ENCODE measurements around the gene SDF4. TPM values are rescaled to one million over a fixed set of nuclear protein-coding genes. Genes with fewer than 3 reads are reported as not detected.

SDF4 gene
- total and polyA plus RNA-seq, 2 of the 8 experiments (the other 6 are each of a cell fraction or from before 2014, with no cell fraction given), result 45.5 to 75.6 TPM

GRCh38 chr1:1213345-1214265 lies 18.2 kb downstream of the SDF4 start, which contains the start of gene TNFRSF4 (continued):
- no peak for TF ChIP-seq CHD7 (IDR thresholded peaks at IDR 0.05; ENCODE audit: insufficient replicate concordance, low read length)
- TF ChIP-seq SP1 (IDR thresholded peaks at IDR 0.05; ENCODE audit: low read depth, low read length), result no peak
- no peak for TF ChIP-seq SIX5 (IDR thresholded peaks at IDR 0.05; ENCODE audit: low read depth, low read length)
- TF ChIP-seq TEAD4 (IDR thresholded peaks at IDR 0.05; ENCODE audit: low read depth, low read length), result no peak
- no peak for TF ChIP-seq SAP30 (IDR thresholded peaks at IDR 0.05; ENCODE audit: insufficient read depth, insufficient replicate concordance, low read length)
- TF ChIP-seq FOSL1 (IDR thresholded peaks at IDR 0.05; ENCODE audit: insufficient read depth, low read depth, low read length), result no peak
- no peak for TF ChIP-seq JUND (IDR thresholded peaks at IDR 0.05; ENCODE audit: low read length)
- TF ChIP-seq POLR2A (IDR thresholded peaks at IDR 0.05; ENCODE audit: control extremely low read depth in 1 of 2, low read depth in 2 of 2, low read length in 2 of 2), result no peak
- no peak for TF ChIP-seq ASH2L (IDR thresholded peaks at IDR 0.05; ENCODE audit: low read length)
- no peak for TF ChIP-seq TCF12 (IDR thresholded peaks at IDR 0.05; ENCODE audit: low read depth, low read length)
- TF ChIP-seq CBX5 (IDR thresholded peaks at IDR 0.05; ENCODE audit: low read depth, low read length), result no peak

Data from H1 (cell line).